ENCODE results near the gene PDGFD.
A peak's percentile ranks its signal among the peaks of the same experiment; 100 is the strongest.

The PDGFD gene

GRCh38 chr11:103881584-103881983 lies 282.4 kb downstream of the PDGFD start:
- H3K4me3 ChIP-seq (ENCODE audit: control insufficient read depth, low read depth, low read length): no peak overlapping the region
- no peak for DNase-seq (ENCODE audit: low read depth)
- no peak for TF ChIP-seq CTCF (conservative IDR thresholded peaks at IDR 0.05; ENCODE audit: control insufficient read depth, insufficient read depth, low read depth, low read length)

- no peak overlapping the region for H3K4me3 ChIP-seq (ENCODE audit: control insufficient read depth, low read depth, low read length)
- DNase-seq (ENCODE audit: low read depth): no peak
- no peak for TF ChIP-seq CTCF (conservative IDR thresholded peaks at IDR 0.05; ENCODE audit: control insufficient read depth, insufficient read depth, low read depth, low read length)
These were observed 283.0 kb downstream of the PDGFD start for GRCh38 chr11:103880968-103881367.

- no peak overlapping the region for H3K4me3 ChIP-seq (ENCODE audit: control insufficient read depth, low read depth, low read length)
- DNase-seq (ENCODE audit: low read depth): peak; percentile 17
- no peak for TF ChIP-seq CTCF (conservative IDR thresholded peaks at IDR 0.05; ENCODE audit: control insufficient read depth, insufficient read depth, low read depth, low read length)
These were observed 285.3 kb downstream of the PDGFD start for GRCh38 chr11:103878646-103879045.

- DNase-seq (ENCODE audit: low read depth): peak; percentile 30
- no peak overlapping the region for H3K4me3 ChIP-seq (ENCODE audit: control insufficient read depth, low read depth, low read length)
- peak; percentile 16 for TF ChIP-seq CTCF (conservative IDR thresholded peaks at IDR 0.05; ENCODE audit: control insufficient read depth, insufficient read depth, low read depth, low read length)
These were observed 286.7 kb downstream of the PDGFD start for GRCh38 chr11:103877221-103877620.

- no peak for DNase-seq (ENCODE audit: low read depth)
- no peak overlapping the region for H3K4me3 ChIP-seq (ENCODE audit: control insufficient read depth, low read depth, low read length)
- no peak for TF ChIP-seq CTCF (conservative IDR thresholded peaks at IDR 0.05; ENCODE audit: control insufficient read depth, insufficient read depth, low read depth, low read length)
These were observed 288.0 kb downstream of the PDGFD start for GRCh38 chr11:103875855-103876510.

GRCh38 chr11:103872748-103873147 lies 291.2 kb downstream of the PDGFD start:
- DNase-seq (ENCODE audit: low read depth): peak; percentile 11
- no peak for TF ChIP-seq CTCF (conservative IDR thresholded peaks at IDR 0.05; ENCODE audit: control insufficient read depth, insufficient read depth, low read depth, low read length)
- no peak overlapping the region for H3K4me3 ChIP-seq (ENCODE audit: control insufficient read depth, low read depth, low read length)
